Panc1 (cell line): ENCODE data around the gene RBMS3.

Source experiments
- CTCF ChIP-seq: fragments of 450-650 bp; IDR thresholded peaks from 2 replicates; pipeline ENCODE4 v1.5.1; 2017; ENCODE audit warnings: mild to moderate bottlenecking
- REST ChIP-seq, 2 experiments: IDR thresholded peaks; 2 replicates each; pipeline ENCODE4 v1.6.1; 2011 to 2012; ENCODE audit warnings: low read depth in 2 of 2, control low read depth in 1 of 2, low read length in 1 of 2, mild to moderate bottlenecking in 1 of 2, moderate library complexity in 1 of 2; ENCODE audit not compliant: insufficient read depth in 1 of 2
- TCF7L2 ChIP-seq: IDR thresholded peaks from 2 replicates; pipeline ENCODE4 v1.6.1; 2011; ENCODE audit warnings: mild to moderate bottlenecking, low read depth, low read length, inconsistent platforms

GRCh38 chr3:29746163-29746760 lies 465.4 kb downstream of the RBMS3 start:
- TF ChIP-seq CTCF (no peak), TCF7L2 (no peak), REST (IDR thresholded peaks at IDR 0.05; ENCODE audit: insufficient read depth in 1 of 2, low read depth in 2 of 2, low read length in 1 of 2) (no peak)
